ENCODE results near the gene FILIP1L. TPM values are rescaled to one million over a fixed set of nuclear protein-coding genes. Genes with fewer than 3 reads are reported as not detected.

The FILIP1L gene
- total and polyA plus RNA-seq, 2 of the 13 experiments (the other 11 are each of a cell fraction or from before 2014, with no cell fraction given), result 8.1 to 187 TPM

DNA sequence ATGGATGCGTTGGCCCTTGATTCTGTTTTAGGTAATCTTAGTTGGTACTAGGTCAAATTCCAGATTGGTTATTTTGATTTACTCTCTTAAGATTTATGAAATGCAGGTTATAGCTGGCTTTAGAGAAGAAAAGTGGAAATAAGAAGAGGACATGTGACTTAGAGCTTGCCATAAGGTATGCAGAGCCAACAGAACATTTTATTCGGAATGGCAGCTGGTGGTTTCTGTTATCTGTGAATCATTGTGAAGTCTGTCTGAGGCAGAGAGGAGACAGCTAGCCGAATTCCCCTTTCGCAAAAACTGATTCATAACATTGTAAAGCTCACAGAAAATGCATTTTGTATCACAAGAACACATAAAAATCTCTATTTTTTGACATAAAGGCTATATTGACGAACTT is 82.1 kb downstream of the FILIP1L start (continued):
- TF ChIP-seq FLYWCH1 (CRISPR knock-in tag; IDR thresholded peaks at IDR 0.05), result no peak
- no peak for TF ChIP-seq ZNF354B (CRISPR knock-in tag; IDR thresholded peaks at IDR 0.05)
- TF ChIP-seq ZFP90 (CRISPR knock-in tag; IDR thresholded peaks at IDR 0.05; ENCODE audit: borderline replicate concordance), result no peak
- TF ChIP-seq SIX4 (CRISPR knock-in tag; IDR thresholded peaks at IDR 0.05), result no peak
- no peak for TF ChIP-seq ZNF792 (CRISPR knock-in tag; IDR thresholded peaks at IDR 0.05)
- TF ChIP-seq, protein P1, sequence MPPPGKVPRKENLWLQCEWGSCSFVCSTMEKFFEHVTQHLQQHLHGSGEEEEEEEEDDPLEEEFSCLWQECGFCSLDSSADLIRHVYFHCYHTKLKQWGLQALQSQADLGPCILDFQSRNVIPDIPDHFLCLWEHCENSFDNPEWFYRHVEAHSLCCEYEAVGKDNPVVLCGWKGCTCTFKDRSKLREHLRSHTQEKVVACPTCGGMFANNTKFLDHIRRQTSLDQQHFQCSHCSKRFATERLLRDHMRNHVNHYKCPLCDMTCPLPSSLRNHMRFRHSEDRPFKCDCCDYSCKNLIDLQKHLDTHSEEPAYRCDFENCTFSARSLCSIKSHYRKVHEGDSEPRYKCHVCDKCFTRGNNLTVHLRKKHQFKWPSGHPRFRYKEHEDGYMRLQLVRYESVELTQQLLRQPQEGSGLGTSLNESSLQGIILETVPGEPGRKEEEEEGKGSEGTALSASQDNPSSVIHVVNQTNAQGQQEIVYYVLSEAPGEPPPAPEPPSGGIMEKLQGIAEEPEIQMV (CRISPR knock-in tag; IDR thresholded peaks at IDR 0.05; ENCODE audit: low read depth), result no peak
- TF ChIP-seq ISL2 (CRISPR knock-in tag; IDR thresholded peaks at IDR 0.05), result no peak
- no peak for TF ChIP-seq RBAK (CRISPR knock-in tag; IDR thresholded peaks at IDR 0.05)
- TF ChIP-seq ZNF180 (CRISPR knock-in tag; IDR thresholded peaks at IDR 0.05; ENCODE audit: borderline replicate concordance, low read depth), result no peak
- no peak for TF ChIP-seq SRSF4 (IDR thresholded peaks at IDR 0.05; ENCODE audit: low read depth, low read length, poor library complexity, severe bottlenecking)

GRCh38 chr3:100030914-100031425 is 83.3 kb downstream of the FILIP1L start:
- Histone ChIP-seq H4K20me1 (ENCODE audit: insufficient read depth, low read length) (no peaks in the 10 kb centered on the region), H3K27ac (ENCODE audit: extremely low read length, insufficient read depth, low read length) (no peak overlapping the region), H3K36me3 (replicated peaks in 1 of 2; ENCODE audit: control insufficient read depth in 1 of 2, insufficient read depth in 2 of 2, low read length in 2 of 2) (no peaks in the 10 kb centered on the region; a peak in 1 of 5 replicates), H3K4me2 (ENCODE audit: low read depth, low read length) (no peak overlapping the region), H3K4me3 (replicated peaks in 1 of 3; ENCODE audit: insufficient read depth in 1 of 3, low read depth in 2 of 3, low read length in 3 of 3) (no peak overlapping the region), H3K9me3 (ENCODE audit: low read length) (no peaks in the 10 kb centered on the region), H3K79me2 (ENCODE audit: insufficient read depth, low read length) (no peaks in the 10 kb centered on the region), H3K4me1 (ENCODE audit: insufficient read depth, low read length) (peaks cover 18% of the 10 kb centered on the region), H2AFZ (ENCODE audit: low read length) (no peak overlapping the region), H3K9ac (ENCODE audit: insufficient read depth, low read depth, low read length) (no peak overlapping the region), H3K27me3 (ENCODE audit: control insufficient read depth in 1 of 2, insufficient read depth in 2 of 2, low read length in 2 of 2) (no peaks in the 10 kb centered on the region)
- no TSS peak for BruUV-seq (replicated peaks)
- WGBS (ENCODE audit: low lambda C conversion rate), result 96% methylated on average over 1 of the region's 1 CpG
- in situ Hi-C loops (cut with HindIII; ENCODE audit: extremely low pct_ligation_motif_present, low pct_unique_long_range_greater_than_20kb), result no loop called here
- FAIRE-seq (no peak), DNase-seq (ENCODE audit: low spot score) (no peak), ATAC-seq (no peak)
- ChIA-PET POLR2A (no interaction called here), CTCF (ENCODE audit: low intra/inter-chr PET ratio, low total read pairs) (no interaction called here)
- TF ChIP-seq ZNF644 (CRISPR knock-in tag; IDR thresholded peaks at IDR 0.05; ENCODE audit: low read depth) (no peak), ZNF609 (CRISPR knock-in tag; IDR thresholded peaks at IDR 0.05; ENCODE audit: borderline replicate concordance) (no peak), ZNF335 (CRISPR knock-in tag; IDR thresholded peaks at IDR 0.05) (no peak)
- intact Hi-C loops (cut with micrococcal nuclease; ENCODE audit: unreplicated experiment), result no loop called here

Data from HepG2 (cell line).